Central memory CD8-positive, alpha-beta T cell (primary cell): ENCODE data around the gene ARHGAP19.

Experiments
- ATAC-seq: fragments of 150-1000 bp; cut with Tn5 transposase; replicated peaks from 2 replicates; pipeline ENCODE4 v1.10.0; 2022; ENCODE audit warnings: mild to moderate bottlenecking, moderate FRiP score, moderate number of reproducible peaks; ENCODE audit not compliant: poor library complexity, severe bottlenecking; ENCODE audit errors: extremely low read depth
- DNase-seq, 2 donors: peaks; one replicate each; pipeline ENCODE4 v3.0.0; 2021; ENCODE audit warnings: low spot score in 2 of 2
- H3K27ac Mint-ChIP-seq: one replicate; pipeline ENCODE4 v1.8.0; 2022; ENCODE audit warnings: low read depth, mild to moderate bottlenecking, moderate library complexity, mixed read lengths
- H3K27me3 Mint-ChIP-seq: one replicate; pipeline ENCODE4 v1.8.0; 2022; ENCODE audit warnings: mixed read lengths
- H3K36me3 Mint-ChIP-seq: one replicate; pipeline ENCODE4 v1.8.0; 2022; ENCODE audit warnings: mild to moderate bottlenecking, moderate library complexity, mixed read lengths; ENCODE audit not compliant: insufficient read depth
- H3K4me1 Mint-ChIP-seq: one replicate; pipeline ENCODE4 v1.8.0; 2022; ENCODE audit warnings: mixed read lengths
- H3K4me3 Mint-ChIP-seq: one replicate; pipeline ENCODE4 v1.8.0; 2022; ENCODE audit warnings: mild to moderate bottlenecking, moderate library complexity, mixed read lengths
- H3K9me3 Mint-ChIP-seq: one replicate; pipeline ENCODE4 v1.8.0; 2022; ENCODE audit warnings: mixed read lengths

Gene ARHGAP19

DNA sequence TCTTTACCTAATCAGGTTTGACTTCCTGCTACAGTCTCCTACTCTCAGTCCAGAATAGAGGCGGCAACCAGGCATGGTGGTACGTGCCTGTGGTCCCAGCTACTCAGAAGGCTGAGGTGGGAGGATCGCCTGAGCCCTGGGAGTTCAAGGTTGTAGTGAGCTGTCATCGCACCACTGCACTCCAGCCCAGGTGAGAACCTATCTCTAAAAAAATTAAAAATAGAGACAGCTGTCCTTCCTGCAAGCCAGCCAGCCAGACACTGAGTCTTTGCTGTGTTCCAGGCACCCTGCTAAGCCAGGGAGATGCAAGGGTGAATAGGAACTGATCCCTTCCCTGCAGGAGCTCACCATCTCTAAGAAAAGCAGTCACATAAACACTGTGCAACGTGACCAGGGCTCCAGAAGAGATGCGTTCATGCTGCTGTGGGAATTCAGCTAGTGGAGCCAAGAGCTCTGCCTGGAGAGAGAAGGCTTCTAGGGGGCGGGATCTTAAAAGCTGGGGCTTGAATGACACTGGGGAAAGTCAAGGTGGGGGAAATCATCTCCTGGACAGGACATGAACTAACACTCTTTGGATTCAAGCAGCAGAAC lies 84.6 kb downstream of the ARHGAP19 start:
- Mint-ChIP-seq H3K4me3 (no peak overlapping the region), H3K4me1 (no peaks in the 10 kb centered on the region), H3K27me3 (no peaks in the 10 kb centered on the region), H3K9me3 (no peaks in the 10 kb centered on the region), H3K27ac (no peak overlapping the region), H3K36me3 (peaks cover 2% of the 10 kb centered on the region)
- ATAC-seq (no peak), DNase-seq (no peak)

DNA sequence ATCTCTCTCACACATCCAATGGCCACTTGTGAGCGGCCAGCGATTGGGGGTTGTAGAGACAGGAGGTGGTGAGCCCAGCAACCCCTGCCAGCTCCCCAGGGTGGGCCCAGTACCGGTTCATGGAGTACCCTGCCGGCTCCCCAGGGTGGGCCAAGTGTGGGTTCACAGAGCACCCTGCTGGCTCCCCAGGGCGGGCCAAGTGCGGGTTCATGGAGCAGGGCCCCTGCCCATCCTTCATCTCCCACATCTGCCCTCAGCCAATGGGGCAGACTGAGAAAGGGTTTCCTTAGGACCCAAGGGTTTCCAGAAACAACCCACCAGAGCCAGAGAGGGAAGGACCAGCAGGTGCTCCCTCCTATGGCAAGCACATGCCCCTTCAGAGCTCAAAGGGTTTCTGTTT lies 85.3 kb downstream of the ARHGAP19 start:
- H3K4me1 Mint-ChIP-seq = no peaks in the 10 kb centered on the region
- H3K27ac Mint-ChIP-seq = no peak overlapping the region
- DNase-seq (no peak), ATAC-seq (no peak)
- H3K27me3 Mint-ChIP-seq = no peaks in the 10 kb centered on the region
- H3K9me3 Mint-ChIP-seq = no peaks in the 10 kb centered on the region
- H3K36me3 Mint-ChIP-seq = peaks cover 2% of the 10 kb centered on the region
- no peak overlapping the region for H3K4me3 Mint-ChIP-seq

- no peaks in the 10 kb centered on the region for H3K27me3 Mint-ChIP-seq
- H3K36me3 Mint-ChIP-seq = no peaks in the 10 kb centered on the region
- H3K27ac Mint-ChIP-seq = no peak overlapping the region
- no peak overlapping the region for H3K4me3 Mint-ChIP-seq
- H3K9me3 Mint-ChIP-seq = no peaks in the 10 kb centered on the region
- DNase-seq (no peak), ATAC-seq (no peak)
- H3K4me1 Mint-ChIP-seq = peaks cover 5% of the 10 kb centered on the region
Measured at GRCh38 chr10:97204826-97205679, 87.4 kb downstream of the ARHGAP19 start.

- no peak overlapping the region for H3K4me3 Mint-ChIP-seq
- ATAC-seq (no peak), DNase-seq (no peak)
- no peaks in the 10 kb centered on the region for H3K9me3 Mint-ChIP-seq
- H3K27me3 Mint-ChIP-seq = no peaks in the 10 kb centered on the region
- no peak overlapping the region for H3K27ac Mint-ChIP-seq
- H3K4me1 Mint-ChIP-seq = peaks cover 5% of the 10 kb centered on the region
- no peaks in the 10 kb centered on the region for H3K36me3 Mint-ChIP-seq
Measured at GRCh38 chr10:97203220-97203619, 89.2 kb downstream of the ARHGAP19 start.

DNA sequence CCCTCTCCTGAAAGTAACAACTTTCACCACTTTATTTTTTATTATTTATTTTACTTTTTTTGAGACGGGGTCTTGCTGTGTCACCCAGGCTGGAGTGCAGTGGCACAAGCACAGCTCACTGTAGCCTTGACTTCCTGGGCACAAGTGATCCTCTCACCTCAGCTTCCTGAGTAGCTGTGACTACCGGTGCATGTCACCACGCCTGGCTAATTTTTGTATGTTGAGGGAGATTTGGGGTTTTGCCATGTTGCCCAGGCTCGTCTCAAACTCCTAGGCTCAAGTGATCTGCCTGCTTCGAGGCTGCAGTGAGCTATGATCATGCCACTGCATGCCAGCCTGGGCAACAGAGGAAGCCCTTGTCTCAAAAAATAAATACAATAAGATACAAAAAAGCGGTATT lies 91.8 kb downstream of the ARHGAP19 start:
- no peaks in the 10 kb centered on the region for H3K36me3 Mint-ChIP-seq
- no peaks in the 10 kb centered on the region for H3K27me3 Mint-ChIP-seq
- H3K4me1 Mint-ChIP-seq = peaks cover 8% of the 10 kb centered on the region
- H3K27ac Mint-ChIP-seq = no peak overlapping the region
- ATAC-seq (no peak), DNase-seq (no peak)
- no peak overlapping the region for H3K4me3 Mint-ChIP-seq
- no peaks in the 10 kb centered on the region for H3K9me3 Mint-ChIP-seq

DNA sequence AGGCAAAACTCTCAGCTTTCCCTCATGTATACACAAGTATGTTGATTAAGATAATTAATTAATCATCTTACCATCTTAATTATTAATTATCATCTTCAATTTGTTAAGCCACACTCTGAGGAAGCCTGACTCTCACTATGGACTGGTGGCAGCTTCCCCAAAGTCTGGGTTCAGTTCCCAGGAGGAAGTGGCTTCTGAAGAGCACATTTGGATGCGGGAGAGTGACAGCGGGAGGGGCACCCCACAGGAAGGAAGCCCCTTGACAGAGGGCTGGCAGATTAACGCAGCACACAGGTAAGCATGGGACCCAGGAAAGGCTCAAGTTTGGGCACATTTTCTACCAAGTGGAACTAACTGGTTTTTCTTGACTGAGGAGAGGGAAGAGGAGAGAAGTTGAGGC lies 93.3 kb downstream of the ARHGAP19 start:
- H3K9me3 Mint-ChIP-seq = no peaks in the 10 kb centered on the region

DNA sequence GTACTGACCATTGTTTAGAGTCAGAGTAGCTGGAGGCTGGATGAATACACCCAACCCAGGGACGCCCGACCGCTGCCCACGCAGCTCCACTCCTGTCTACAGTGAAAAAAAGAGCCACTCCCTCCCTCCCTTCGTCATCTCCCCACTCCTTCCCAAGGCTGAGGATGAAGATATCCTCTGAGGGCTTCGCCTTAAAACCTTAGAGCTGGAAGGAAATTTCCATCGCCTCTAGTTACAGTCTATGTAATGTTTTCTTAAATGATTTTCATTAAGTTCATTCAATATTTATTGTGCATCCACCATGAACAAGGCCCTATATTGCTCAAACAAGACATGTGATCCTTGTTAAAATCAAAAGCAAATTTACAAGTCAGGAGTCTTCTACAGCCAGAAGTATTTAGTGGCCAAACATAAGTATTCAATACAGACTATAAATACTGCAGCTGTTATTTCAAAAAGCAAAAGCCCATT lies 95.4 kb downstream of the ARHGAP19 start:
- Mint-ChIP-seq H3K4me3 (peak overlapping the region; percentile 83), H3K27me3 (peaks cover 16% of the 10 kb centered on the region)
- ATAC-seq = no peak

More for the DNA sequence above, 93.3 kb downstream of the ARHGAP19 start:
- Mint-ChIP-seq H3K4me1 (peaks cover 11% of the 10 kb centered on the region), H3K4me3 (no peak overlapping the region), H3K27me3 (no peaks in the 10 kb centered on the region), H3K27ac (no peak overlapping the region), H3K36me3 (no peaks in the 10 kb centered on the region)
- DNase-seq (no peak), ATAC-seq (no peak)

DNA sequence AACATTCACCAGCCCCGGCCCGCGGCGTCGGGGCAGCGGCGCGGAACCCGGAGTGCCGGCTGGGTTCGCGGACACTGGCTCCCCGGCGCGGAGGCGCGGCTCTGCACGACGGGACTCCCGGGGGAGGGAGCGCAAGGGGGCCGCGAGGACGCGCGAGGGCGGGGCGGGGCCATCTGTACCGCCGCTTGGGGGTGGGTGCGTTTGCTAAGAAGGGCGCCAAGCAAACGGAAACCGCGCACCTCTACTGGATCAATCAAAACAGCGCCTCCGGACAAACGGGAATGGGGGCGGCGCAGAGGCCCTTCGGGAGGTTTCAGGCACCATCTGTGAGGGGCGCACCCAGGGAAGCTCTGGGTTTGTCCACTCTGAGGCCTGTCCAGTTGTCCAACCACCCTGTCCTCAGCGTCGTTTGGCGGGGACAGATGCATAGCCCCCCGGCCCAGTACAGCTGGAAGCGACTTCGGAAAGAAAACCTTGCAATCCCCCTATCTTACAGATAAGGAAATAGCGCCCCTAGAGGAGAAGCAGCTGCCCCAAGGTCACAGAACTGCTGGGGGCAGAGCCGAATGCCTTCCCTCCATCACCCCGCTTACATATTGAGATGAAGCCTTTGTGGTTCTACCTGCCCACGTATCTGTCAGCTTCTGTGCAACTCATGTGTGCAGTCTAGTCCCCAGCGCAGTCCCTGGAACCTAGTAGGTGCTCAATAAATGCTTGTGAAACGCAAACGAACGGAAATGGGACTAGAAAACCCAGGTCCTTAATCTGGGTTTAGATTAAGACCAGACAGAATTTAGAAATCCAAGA lies 96.0 kb downstream of the ARHGAP19 start:
- no peak overlapping the region for H3K27ac Mint-ChIP-seq
- no peaks in the 10 kb centered on the region for H3K36me3 Mint-ChIP-seq
- H3K4me3 Mint-ChIP-seq = peak overlapping the region; percentile 83
- peaks cover 23% of the 10 kb centered on the region for H3K27me3 Mint-ChIP-seq
- ATAC-seq (peak; percentile 88), DNase-seq (peak; percentile 35 to 43)
- no peaks in the 10 kb centered on the region for H3K9me3 Mint-ChIP-seq
- H3K4me1 Mint-ChIP-seq = peaks cover 11% of the 10 kb centered on the region

More for the DNA sequence above, 95.4 kb downstream of the ARHGAP19 start:
- H3K4me1 Mint-ChIP-seq = peaks cover 11% of the 10 kb centered on the region
- no peak for DNase-seq
- H3K36me3 Mint-ChIP-seq = no peaks in the 10 kb centered on the region
- no peak overlapping the region for H3K27ac Mint-ChIP-seq
- no peaks in the 10 kb centered on the region for H3K9me3 Mint-ChIP-seq

GRCh38 chr10:97195706-97196222 lies 96.7 kb downstream of the ARHGAP19 start:
- Mint-ChIP-seq H3K27me3 (peaks cover 29% of the 10 kb centered on the region), H3K27ac (no peak overlapping the region), H3K4me3 (peak overlapping the region; percentile 83), H3K36me3 (no peaks in the 10 kb centered on the region), H3K9me3 (no peaks in the 10 kb centered on the region), H3K4me1 (peaks cover 7% of the 10 kb centered on the region)
- no peak for ATAC-seq
- no peak for DNase-seq

GRCh38 chr10:97192952-97193435 lies 99.4 kb downstream of the ARHGAP19 start:
- no peak overlapping the region for H3K4me3 Mint-ChIP-seq
- no peak overlapping the region for H3K27ac Mint-ChIP-seq
- no peaks in the 10 kb centered on the region for H3K9me3 Mint-ChIP-seq
- H3K4me1 Mint-ChIP-seq = peaks cover 5% of the 10 kb centered on the region
- no peak for ATAC-seq
- no peaks in the 10 kb centered on the region for H3K36me3 Mint-ChIP-seq
- peaks cover 55% of the 10 kb centered on the region for H3K27me3 Mint-ChIP-seq
- DNase-seq = no peak

DNA sequence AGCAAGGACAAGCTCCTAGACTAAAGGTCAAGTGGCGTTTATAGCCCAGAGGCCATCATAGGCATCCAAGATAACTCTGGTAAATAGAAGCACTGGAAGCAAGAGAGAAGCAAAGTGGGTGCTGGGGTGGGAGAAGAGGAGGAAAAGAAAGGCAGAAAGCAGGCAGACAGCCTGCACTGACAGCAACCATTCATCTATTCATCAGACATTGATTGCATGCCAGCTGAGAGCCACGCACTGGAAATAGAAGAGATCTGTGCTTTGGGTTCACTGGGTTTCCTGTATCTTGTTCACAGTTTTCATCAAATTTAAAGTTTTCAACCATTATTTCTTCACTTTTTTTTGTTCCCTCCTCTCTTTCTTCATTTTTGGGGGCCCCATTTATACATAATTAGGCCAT lies 102.0 kb downstream of the ARHGAP19 start:
- no peaks in the 10 kb centered on the region for H3K36me3 Mint-ChIP-seq
- ATAC-seq (no peak), DNase-seq (no peak)
- peaks cover 76% of the 10 kb centered on the region for H3K27me3 Mint-ChIP-seq
- peaks cover 7% of the 10 kb centered on the region for H3K4me1 Mint-ChIP-seq
- no peak overlapping the region for H3K4me3 Mint-ChIP-seq
- no peak overlapping the region for H3K27ac Mint-ChIP-seq
- no peaks in the 10 kb centered on the region for H3K9me3 Mint-ChIP-seq

DNA sequence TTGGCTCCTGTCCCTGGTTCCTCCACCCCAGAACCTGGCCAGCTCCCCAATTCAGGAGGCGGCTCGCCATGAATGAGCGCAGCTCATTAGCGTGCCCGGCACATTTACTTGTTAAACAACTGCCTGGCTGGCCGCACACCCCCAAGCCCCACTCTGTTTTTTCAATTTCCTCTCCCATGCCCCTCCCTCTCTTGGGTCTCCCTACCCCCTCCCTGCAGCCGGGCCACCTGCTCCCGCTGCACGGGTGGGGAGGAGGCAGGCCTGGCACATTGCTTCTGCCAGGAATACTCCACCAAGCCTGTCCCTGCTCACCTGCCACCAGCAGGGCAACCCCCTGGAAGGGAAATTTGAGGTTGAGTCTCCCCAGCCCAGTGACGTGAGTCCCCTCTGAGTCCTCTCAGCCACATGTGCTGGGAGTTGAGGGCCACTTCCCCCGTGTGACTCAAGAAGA lies 104.2 kb downstream of the ARHGAP19 start:
- peaks cover 94% of the 10 kb centered on the region for H3K27me3 Mint-ChIP-seq
- no peak for ATAC-seq

More for the DNA sequence above, 104.2 kb downstream of the ARHGAP19 start:
- DNase-seq = no peak
- Mint-ChIP-seq H3K27ac (no peak overlapping the region), H3K36me3 (no peaks in the 10 kb centered on the region), H3K4me1 (peaks cover 12% of the 10 kb centered on the region), H3K4me3 (no peak overlapping the region), H3K9me3 (no peaks in the 10 kb centered on the region)
